Upper lobe of right lung (tissue), 1 donor: ENCODE measurements around the gene KAT7. TPM values are rescaled to one million over a fixed set of nuclear protein-coding genes. Genes with fewer than 3 reads are reported as not detected.
A peak's percentile ranks its signal among the peaks of the same experiment; 100 is the strongest.

Experiments used
- ATAC-seq: fragments of 200-7000 bp; cut with Tn5 transposase; one replicate; pipeline ENCODE4 v1.9.1; 2020; ENCODE audit warnings: mild to moderate bottlenecking, moderate library complexity
- DNase-seq: peaks from one replicate; pipeline ENCODE4 v3.0.0-alpha.2; 2020
- H3K27ac ChIP-seq: fragments of 200-600 bp; one replicate; pipeline ENCODE4 v1.8.0; 2022
- H3K27me3 ChIP-seq: fragments of 200-600 bp; one replicate; pipeline ENCODE4 v1.8.0; 2022; ENCODE audit warnings: mild to moderate bottlenecking
- H3K36me3 ChIP-seq: fragments of 200-600 bp; one replicate; pipeline ENCODE4 v1.8.0; 2022
- H3K4me1 ChIP-seq: fragments of 200-600 bp; one replicate; pipeline ENCODE4 v1.8.0; 2022
- H3K4me3 ChIP-seq: fragments of 200-600 bp; one replicate; pipeline ENCODE4 v1.8.0; 2022; ENCODE audit warnings: mild to moderate bottlenecking
- H3K9me3 ChIP-seq: fragments of 200-600 bp; one replicate; pipeline ENCODE4 v1.8.0; 2022
- CTCF ChIP-seq: fragments of 200-600 bp; IDR thresholded peaks from one replicate; pipeline ENCODE4 v1.8.0; 2022; ENCODE audit warnings: antibody characterized with exemption
- intact Hi-C: fragments of 100-400 bp; cut with DNase I; formaldehyde crosslinking; loops from one replicate; pipeline ENCODE4 v1.11.0; 2022
- long read RNA-seq: library from polyadenylated mRNA; unstranded; transcript quantifications from one replicate; pipeline ENCODE4 v2.0.0, GENCODE V29; 2021
- total RNA-seq: library from RNA; stranded (reverse); fragmentation: NEBNext Ultra II Directional; extraction: Animal tissue kit (Norgen Biotek cat#: 25700); gene quantifications from one replicate; pipeline ENCODE4 v1.2.1, GENCODE V29; 2021
- donor health status: DM: no; HTN: yes; CAD: no; lungs with severe emphysema.

Gene KAT7
- total RNA-seq, result 61.4 TPM
- long read RNA-seq, full-length matches to known transcripts, result 35 of 44 reads
- long read RNA-seq, partial matches to known transcripts, result 8 of 44 reads
- long read RNA-seq, other reads (novel, unspliced or antisense), result 1 of 44 reads

GRCh38 chr17:49788478-49789242, at the start of gene KAT7:
KAT7 (plus strand) TSS chr17:49788681; CDS start chr17:49788835, 154 bp downstream.
- TF ChIP-seq CTCF, result no peak
- H3K4me1 ChIP-seq, result peaks cover 27% of the 10 kb centered on the region
- H3K27ac ChIP-seq, result peak within 1 kb of the TSS; percentile 100
- H3K9me3 ChIP-seq, result no peaks in the 10 kb centered on the region
- ATAC-seq (peak; percentile 97), DNase-seq (peak; percentile 99)
- H3K36me3 ChIP-seq, result peaks cover 21% of the 10 kb centered on the region
- no peaks in the 10 kb centered on the region for H3K27me3 ChIP-seq
- intact Hi-C loops, result no loop called here
- H3K4me3 ChIP-seq, result peak within 1 kb of the TSS; percentile 100

- Histone ChIP-seq H3K4me1 (peaks cover 46% of the 10 kb centered on the region), H3K27ac (peak overlapping the region; percentile 72), H3K27me3 (no peaks in the 10 kb centered on the region), H3K9me3 (no peaks in the 10 kb centered on the region), H3K4me3 (no peak overlapping the region), H3K36me3 (no peaks in the 10 kb centered on the region)
- TF ChIP-seq CTCF, result no peak
- intact Hi-C loops, result no loop called here
- DNase-seq (peak; percentile 85), ATAC-seq (peak; percentile 85)
Measured at GRCh38 chr17:49739641-49740271, 48.7 kb upstream of the KAT7 start.

GRCh38 chr17:49741009-49741691, 47.3 kb upstream of the KAT7 start:
- no peak overlapping the region for H3K4me3 ChIP-seq
- no peak for TF ChIP-seq CTCF
- no peaks in the 10 kb centered on the region for H3K9me3 ChIP-seq
- no peaks in the 10 kb centered on the region for H3K36me3 ChIP-seq
- no peak for ATAC-seq
- intact Hi-C loops, result no loop called here
- H3K27me3 ChIP-seq, result no peaks in the 10 kb centered on the region
- DNase-seq, result no peak
- peak overlapping the region; percentile 72 for H3K27ac ChIP-seq
- peaks cover 53% of the 10 kb centered on the region for H3K4me1 ChIP-seq

GRCh38 chr17:49741692-49742076, 46.8 kb upstream of the KAT7 start:
- TF ChIP-seq CTCF, result no peak
- Histone ChIP-seq H3K4me3 (no peak overlapping the region), H3K4me1 (peaks cover 54% of the 10 kb centered on the region), H3K27ac (peak overlapping the region; percentile 72), H3K36me3 (no peaks in the 10 kb centered on the region), H3K9me3 (no peaks in the 10 kb centered on the region), H3K27me3 (no peaks in the 10 kb centered on the region)
- ATAC-seq, result no peak
- intact Hi-C loops, result no loop called here
- no peak for DNase-seq

- peak overlapping the region; percentile 2 for H3K4me3 ChIP-seq
- no peaks in the 10 kb centered on the region for H3K9me3 ChIP-seq
- no peaks in the 10 kb centered on the region for H3K27me3 ChIP-seq
- peaks cover 59% of the 10 kb centered on the region for H3K4me1 ChIP-seq
- ATAC-seq (peak; percentile 44), DNase-seq (no peak)
- H3K27ac ChIP-seq, result peak overlapping the region; percentile 72
- no peak for TF ChIP-seq CTCF
- intact Hi-C loops, result no loop called here
- no peaks in the 10 kb centered on the region for H3K36me3 ChIP-seq
Measured at GRCh38 chr17:49742166-49742638, 46.3 kb upstream of the KAT7 start.
